Gastrocnemius medialis (tissue), 4 donors: ENCODE results near the gene CDH23.

Experiments
- POLR2A ChIP-seq, 2 donors: fragments of 450-650 bp; IDR thresholded peaks; one replicate each; pipeline ENCODE4 v1.6.1; 2017; ENCODE audit warnings: antibody characterized with exemption in 2 of 2, mild to moderate bottlenecking in 2 of 2, moderate library complexity in 2 of 2
- TF ChIP-seq, protein P1 (sequence below), 5 experiments: fragments of 450-650 bp in 3 of 5; fragments of 200-600 bp in 2 of 5; sonication (generic) in 2 of 5; IDR thresholded peaks in 4 of 5; conservative IDR thresholded peaks in 1 of 5; 1 replicate in 4 of 5; 2 replicates in 1 of 5; pipeline ENCODE4 v1.5.1; 2016 to 2019; ENCODE audit warnings: antibody characterized with exemption in 5 of 5, mild to moderate bottlenecking in 3 of 5, moderate library complexity in 3 of 5

DNA sequence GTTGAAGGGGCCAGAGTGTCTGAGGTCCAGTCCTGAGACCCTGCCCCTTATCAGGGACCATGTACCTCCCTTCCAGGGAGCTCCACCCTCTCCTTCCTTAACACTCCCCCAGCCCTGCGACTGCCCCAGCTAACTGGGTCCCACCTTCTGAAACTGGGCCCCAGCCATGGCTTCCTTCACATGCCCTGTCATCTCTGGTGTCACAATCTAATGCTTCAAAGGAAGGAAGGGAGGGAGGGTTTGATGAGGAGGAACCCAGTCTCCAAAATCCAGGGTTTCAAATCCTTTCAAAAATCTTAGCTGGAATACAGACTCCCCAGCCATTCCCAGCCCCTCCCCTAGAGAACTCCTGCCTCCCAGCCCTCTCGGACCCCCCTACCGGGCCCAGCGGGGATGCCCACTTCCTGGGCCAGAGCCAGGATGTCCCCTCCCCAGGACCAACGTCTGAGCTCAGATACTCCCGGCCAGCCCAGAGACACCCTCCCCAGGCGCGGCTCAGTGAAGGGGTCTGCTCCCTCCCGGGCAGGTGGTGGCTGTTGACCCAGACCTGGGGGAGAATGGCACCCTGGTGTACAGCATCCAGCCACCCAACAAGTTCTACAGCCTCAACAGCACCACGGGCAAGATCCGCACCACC lies 304.9 kb downstream of the CDH23 start:
- TF ChIP-seq, protein P1, sequence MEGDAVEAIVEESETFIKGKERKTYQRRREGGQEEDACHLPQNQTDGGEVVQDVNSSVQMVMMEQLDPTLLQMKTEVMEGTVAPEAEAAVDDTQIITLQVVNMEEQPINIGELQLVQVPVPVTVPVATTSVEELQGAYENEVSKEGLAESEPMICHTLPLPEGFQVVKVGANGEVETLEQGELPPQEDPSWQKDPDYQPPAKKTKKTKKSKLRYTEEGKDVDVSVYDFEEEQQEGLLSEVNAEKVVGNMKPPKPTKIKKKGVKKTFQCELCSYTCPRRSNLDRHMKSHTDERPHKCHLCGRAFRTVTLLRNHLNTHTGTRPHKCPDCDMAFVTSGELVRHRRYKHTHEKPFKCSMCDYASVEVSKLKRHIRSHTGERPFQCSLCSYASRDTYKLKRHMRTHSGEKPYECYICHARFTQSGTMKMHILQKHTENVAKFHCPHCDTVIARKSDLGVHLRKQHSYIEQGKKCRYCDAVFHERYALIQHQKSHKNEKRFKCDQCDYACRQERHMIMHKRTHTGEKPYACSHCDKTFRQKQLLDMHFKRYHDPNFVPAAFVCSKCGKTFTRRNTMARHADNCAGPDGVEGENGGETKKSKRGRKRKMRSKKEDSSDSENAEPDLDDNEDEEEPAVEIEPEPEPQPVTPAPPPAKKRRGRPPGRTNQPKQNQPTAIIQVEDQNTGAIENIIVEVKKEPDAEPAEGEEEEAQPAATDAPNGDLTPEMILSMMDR (IDR thresholded peaks at IDR 0.05 in 4 of 5, conservative IDR thresholded peaks at IDR 0.05 in 1 of 5): no peak
- no peak for TF ChIP-seq POLR2A (IDR thresholded peaks at IDR 0.05)
